Measurements from ENCODE around the gene CXCR4.

GRCh38 chr2:136133586-136133985 is 15.6 kb upstream of the CXCR4 start:
- TF ChIP-seq EZH2 (IDR thresholded peaks at IDR 0.05; ENCODE audit: borderline replicate concordance, low read length) (no peak), CTCF (IDR thresholded peaks at IDR 0.05; ENCODE audit: low read length) (no peak)
